HG03103 (cell line): ENCODE results near the gene MRTO4.
A peak's percentile ranks its signal among the peaks of the same experiment; 100 is the strongest.
"Not testable (repeated sequence)": the region's sequence is repeated elsewhere in the genome, so short reads cannot be mapped to it uniquely, and the experiment has no call there.

ENCODE experiments used
- ATAC-seq: cut with Tn5 transposase; IDR thresholded peaks from one replicate; pipeline ENCODE4 v1.9.1; 2021; ENCODE audit warnings: low read depth; ENCODE audit not compliant: unreplicated experiment

Gene MRTO4

DNA sequence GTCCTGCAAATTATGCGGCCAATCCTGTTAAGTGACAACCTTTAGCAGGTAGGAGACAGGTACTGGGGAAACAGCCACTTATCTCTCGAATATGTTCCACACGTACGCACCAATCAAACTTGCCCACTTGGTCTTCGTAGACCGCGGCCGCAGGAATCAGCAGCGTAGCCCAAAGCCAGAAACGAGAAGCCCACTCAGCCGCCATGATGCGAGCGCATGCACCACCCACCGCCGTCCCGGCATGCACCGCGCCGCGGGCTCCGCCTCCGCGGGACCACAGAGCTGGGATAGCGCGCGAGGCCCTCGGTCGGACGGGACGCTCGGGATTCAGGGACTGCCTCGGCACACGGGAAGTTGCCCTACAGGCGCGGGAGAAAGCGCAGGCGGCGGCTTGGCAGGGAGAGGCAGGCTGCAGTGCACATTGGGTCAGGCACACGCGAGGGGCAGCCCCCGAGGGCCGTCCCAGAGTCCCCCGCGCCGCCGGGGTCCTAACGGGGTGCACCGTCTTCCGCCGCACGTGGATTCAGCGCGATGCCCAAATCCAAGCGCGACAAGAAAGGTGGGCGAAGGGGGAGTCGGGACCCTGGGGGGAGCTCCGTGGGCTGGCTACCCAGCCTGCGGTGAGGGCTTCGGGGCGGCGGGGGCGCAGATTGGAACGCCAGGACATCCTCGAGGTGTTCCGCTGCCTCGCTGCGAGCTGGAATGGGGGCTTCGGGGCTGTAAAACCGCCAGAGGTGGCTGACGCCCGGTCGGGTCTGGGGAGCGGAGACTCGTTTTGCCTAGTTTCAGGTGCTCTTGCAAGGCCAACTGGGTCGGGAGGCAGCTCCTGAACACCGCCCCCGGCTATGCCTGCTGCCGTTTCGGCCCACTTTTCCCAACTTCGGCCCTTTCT is at the start of gene MRTO4, which contains the start of gene EMC1:
Gene MRTO4, plus strand, starts transcription at position 501 of the 892 bp plus-strand sequence. Its CDS starts 31 bp downstream, at position 532.
Gene EMC1, minus strand, starts transcription at position 220 of the 892 bp plus-strand sequence. Its CDS starts 15 bp downstream, at position 205.
- peak; percentile 72 for ATAC-seq

GRCh38 chr1:19202396-19202795 is 49.2 kb upstream of the MRTO4 start:
- no peak for ATAC-seq

GRCh38 chr1:19203440-19203839 is 48.2 kb upstream of the MRTO4 start:
- ATAC-seq, result no peak

DNA sequence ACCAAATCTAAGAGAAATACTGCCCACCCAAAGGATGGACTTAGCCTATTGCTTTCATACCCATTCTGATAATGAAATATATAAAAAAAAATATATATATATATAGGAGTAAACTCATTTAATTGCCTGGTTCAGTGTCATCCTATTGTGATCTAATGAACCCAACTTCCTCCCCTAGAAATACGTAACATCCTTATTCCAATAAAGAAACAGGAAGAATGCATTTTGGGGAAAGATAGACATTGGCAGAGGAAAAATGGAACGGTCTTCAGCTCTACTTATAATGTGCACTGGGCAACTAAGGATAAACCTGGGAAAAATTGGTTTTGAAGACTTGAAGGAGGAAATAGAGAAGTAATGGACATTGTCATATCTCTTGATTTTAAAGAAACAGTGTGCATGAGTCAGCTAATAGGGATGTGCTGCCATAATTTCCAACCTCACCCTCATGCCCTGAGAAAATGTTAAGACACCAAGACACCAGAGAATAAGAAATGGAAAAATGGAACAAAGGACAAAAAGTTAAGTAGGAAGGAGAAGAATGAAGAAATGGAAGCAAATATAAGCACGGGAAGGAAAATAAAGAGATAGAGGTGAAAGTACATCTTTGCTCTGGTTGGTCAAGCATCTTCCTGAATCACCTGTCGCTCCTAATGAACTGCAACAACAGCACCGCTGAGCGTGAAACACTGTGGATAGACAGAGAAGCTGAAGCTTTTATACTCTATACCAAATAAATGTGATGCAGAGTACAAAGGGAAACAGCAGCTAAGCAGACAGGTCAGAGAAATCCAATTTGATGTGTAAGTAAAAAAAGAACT is 46.9 kb upstream of the MRTO4 start:
- ATAC-seq, result no peak

DNA sequence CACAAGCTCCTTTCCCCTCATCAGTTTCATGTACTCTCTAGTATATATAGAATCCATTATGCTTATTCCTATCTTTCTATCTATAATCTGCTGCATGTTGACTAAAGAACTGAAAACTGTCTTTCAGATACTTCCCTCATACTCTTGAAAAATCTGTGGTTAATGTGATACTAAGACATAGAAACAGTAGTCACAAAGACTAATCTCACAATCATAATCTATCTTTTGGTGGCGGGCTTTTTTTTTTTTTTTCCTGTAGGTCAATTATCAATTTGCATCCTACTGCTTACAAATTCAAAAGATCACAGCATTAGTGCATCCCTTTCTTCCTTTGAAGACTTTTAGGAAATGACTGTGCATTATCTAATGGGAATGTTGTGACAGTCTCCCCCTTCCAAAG is 46.2 kb upstream of the MRTO4 start:
- ATAC-seq, result no peak

- no peak for ATAC-seq
These were observed 45.8 kb upstream of the MRTO4 start for GRCh38 chr1:19205845-19206244.

DNA sequence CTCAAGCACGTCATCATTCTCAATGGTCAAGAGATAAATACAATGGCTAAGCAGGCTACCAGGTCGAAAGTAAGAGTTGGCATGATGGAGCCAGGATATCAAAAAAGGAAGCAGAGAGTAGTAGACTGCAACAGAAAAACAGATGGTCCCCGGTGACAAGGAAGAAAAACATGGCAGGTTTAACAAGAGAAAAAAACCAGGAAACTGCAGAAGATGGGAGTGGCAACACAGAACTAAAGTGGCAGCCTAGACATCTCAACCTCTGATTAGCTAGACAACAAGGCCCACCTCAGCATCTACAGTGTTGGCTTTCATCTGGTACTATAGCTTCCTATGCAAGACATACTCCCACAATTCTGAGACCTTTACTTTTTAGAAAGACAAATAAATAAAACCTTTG is 44.7 kb upstream of the MRTO4 start:
- no peak for ATAC-seq

DNA sequence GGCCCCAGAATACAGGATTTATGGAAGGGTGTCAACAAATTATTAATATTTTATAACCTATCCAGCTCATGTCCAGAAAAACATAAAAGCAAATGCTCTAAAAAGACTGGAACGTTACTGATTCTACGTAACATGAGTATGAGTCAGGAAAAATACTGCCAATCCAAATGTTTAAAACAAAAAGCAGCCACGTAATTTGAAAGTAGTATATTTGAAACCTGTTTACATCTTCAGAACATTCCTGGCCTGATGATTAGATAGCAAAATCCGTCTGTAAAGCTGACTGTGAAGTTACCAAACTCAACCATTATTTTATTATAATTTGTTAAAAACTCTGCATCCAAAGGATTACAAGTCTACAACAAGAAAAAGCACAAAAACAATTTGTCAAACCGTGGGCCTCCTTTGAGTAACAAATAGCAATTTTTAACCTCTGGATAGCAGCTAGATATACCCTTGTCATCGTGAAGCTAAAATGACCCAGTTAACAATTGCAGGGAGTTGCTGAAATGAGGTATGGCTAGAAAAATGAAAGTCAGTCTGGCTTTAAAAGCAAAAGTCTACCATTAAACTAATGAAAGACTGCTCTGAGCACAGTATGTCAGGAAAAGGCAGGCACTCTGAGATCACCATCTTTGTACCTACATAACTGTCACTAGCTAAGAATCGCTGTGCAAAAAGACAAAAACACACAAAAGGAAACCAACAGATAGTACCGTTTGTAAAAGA is 42.7 kb upstream of the MRTO4 start:
- ATAC-seq, result no peak

- peak; percentile 26 for ATAC-seq
These were observed 42.1 kb upstream of the MRTO4 start for GRCh38 chr1:19209439-19209989.

- peak; percentile 68 for ATAC-seq
These were observed 41.4 kb upstream of the MRTO4 start, which contains the start of gene UBR4 for GRCh38 chr1:19209990-19210771. Gene UBR4, minus strand, starts transcription at chr1:19210266. Its CDS starts 18 bp downstream, at chr1:19210248.

DNA sequence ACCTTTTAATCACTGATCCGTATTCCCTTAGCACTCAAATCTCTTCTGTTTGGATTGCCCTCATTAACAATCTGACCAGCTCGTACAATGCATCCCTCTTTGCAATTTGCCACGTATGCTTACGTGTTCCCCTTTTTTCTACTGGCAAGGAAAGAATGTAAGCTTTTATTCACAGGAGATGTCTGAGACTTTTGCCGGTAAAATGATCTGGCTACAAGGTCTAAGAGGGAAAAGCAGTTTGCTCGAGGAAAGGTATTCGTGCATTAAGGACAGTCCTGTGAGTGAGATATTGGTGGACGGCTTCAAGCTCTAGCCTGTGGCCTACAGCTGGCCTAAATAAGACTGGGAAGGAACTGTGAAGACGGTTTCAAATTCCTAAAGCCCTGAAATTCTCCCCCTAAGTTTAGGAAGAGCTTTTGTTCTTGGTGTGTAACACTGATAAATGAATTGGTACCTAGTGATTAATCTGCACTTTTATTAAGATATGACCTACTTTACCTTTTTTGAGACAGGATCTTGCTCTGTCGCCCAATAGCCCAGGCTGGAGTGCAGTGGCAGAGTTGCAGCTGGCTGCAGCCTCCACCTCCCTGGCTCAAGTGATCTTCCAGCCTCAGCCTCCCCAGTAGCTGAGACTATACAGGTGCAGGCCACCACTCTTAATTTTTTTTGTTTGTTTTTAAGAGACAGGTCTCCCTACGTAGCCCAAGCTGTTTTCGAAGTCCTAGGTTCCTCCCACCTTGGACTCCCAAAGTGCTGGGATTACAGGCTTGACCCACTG is 40.6 kb upstream of the MRTO4 start:
- ATAC-seq, result no peak

DNA sequence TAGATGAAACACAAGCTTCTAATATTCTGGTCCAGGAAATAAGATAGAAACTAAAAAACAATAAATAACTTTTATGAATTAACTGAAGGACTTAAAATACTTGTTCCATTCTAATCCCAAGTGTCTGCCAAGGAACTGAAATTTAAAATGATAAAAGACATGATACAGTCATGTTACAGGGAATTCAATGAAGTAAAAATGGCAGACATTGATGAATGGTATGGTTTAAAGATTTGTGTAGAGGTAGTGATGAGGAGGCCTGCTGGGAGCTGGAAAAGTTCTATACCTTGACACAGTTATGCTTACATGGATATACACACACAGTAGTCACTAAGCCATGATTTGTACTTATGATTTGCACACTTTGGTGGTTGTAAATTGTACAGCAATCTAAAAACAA is 39.4 kb upstream of the MRTO4 start:
- ATAC-seq, result no peak

DNA sequence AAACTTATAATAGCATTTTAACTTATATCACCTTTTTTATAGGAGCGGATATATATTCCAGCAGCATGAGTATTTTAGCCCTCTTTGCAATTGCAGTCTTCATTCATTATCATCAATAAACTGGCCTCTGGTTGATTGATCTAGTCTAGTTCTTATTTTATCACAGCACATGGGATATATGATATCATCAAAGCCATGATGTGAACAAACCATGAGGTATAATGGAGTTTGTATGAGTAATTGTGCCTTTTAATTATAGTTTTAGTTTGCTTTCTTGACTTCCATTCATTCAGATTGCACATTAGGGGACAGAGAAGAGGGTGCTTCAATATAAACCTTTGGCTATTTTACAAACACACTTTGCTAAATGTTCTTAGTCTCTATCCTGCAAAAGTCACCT is 38.0 kb upstream of the MRTO4 start:
- ATAC-seq, result no peak

DNA sequence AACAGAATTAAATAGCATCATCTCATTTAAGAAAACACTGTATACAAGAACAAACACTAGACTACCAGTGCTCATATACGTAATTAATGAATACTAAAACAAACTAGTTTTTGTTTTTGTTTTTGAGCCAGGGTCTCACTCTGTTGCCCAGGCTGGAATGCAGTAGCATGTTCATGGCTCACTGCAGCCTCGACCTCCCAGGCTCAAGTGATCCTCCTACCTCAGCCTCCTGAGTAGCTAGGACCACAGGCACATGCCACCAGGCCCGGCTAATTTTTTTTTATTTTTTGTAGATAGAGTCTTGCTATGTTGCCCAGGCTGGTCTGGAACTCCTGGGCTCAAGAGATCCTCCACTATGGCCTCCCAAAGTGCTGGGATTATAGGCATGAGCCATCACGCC is 35.0 kb upstream of the MRTO4 start:
- ATAC-seq, result not testable (repeated sequence)

GRCh38 chr1:19219451-19219850 is 32.2 kb upstream of the MRTO4 start:
- no peak for ATAC-seq

DNA sequence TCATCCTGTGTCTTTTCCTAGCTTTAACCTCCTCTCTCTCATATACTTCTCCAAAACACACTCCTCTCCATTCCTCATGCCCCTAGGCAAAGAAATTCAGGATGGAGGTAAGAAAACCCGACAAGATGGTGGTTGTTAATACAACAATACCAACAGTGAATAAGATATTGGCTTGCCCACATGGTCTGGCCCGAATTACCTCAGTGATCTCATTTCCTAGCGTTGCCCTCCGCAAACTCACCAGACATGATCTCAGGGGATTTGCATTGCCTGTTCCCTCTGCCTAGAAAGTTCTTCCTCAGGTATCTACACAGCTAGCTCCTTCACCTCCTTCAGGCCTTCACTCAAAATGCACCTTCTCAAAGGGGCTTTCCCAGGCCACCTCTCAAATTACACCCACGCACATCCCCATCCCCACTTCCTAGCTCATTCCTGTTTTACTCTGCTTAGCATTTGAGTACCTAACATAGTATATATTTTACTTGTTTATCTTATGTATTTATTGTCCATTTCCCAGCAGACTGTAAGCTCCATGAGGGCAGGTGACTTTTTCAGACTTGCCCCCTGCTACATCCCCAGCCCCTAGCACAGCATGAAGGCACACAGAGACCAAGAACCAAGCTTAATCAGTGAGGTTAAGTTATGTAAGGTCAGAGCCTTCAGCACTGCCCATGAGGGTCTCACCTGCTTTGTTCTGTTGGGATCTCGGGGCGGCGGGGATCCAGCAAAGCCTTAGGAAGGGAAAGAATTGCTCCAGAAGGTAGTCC is 31.3 kb upstream of the MRTO4 start:
- no peak for ATAC-seq

DNA sequence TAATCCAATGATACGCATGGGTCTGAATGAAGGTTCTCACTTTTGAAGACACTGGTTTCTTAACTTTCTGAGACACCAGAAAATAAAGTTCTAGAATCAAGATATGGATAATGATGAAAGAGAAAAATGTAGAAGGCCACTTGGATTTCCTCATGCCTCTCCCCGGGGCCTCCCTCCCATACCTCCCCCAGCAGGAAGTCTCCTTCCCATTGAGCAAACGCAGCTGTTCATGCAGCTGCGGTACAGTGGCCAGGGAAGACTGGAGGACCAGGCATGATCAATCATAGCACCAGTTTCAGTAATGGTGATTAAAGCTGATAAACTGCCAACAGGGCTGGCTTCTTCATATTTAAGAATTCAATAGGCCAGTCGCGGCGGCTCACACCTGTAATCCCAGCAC is 30.6 kb upstream of the MRTO4 start:
- ATAC-seq, result no peak

DNA sequence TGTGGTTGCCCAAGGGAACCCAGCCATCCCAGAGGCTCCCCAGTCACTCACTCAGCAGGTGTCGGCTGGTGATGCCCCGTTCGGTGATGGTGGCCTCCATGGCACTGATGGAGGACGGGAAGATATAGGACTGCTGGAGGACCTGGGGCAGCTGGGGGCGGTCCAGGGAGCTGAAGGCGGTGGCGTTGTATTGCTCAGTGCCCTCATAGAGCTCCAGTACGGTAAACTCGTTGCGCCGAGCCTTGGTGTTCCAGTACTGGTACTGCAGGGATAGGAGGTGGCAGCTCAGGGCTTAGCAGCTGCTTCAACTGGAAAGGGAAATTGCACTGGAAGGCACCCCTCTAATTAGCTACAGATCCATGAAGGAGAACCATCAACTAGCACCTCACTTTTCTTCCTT is 29.0 kb upstream of the MRTO4 start:
- no peak for ATAC-seq
